ENCODE measurements around the gene KRT84.

DNA sequence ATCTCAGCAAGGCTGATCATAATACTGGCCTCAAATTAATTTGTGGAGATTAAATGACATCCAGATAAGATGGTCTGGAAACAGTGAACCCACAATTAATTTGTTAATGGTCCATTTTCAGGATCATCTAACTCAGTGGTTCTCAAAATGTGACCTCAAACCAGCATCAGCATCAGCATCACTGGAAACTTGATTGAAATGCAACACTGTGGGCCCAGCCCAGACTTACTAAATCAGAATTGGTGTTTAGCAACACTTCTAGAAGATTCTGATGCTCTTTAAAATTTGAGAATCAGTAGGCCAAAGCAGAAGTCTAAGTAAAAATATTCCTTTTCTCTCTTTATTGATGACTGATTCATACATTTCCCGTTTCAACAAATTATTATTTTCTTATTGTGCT is 31.3 kb upstream of the KRT84 start:
- TF ChIP-seq, protein P1, sequence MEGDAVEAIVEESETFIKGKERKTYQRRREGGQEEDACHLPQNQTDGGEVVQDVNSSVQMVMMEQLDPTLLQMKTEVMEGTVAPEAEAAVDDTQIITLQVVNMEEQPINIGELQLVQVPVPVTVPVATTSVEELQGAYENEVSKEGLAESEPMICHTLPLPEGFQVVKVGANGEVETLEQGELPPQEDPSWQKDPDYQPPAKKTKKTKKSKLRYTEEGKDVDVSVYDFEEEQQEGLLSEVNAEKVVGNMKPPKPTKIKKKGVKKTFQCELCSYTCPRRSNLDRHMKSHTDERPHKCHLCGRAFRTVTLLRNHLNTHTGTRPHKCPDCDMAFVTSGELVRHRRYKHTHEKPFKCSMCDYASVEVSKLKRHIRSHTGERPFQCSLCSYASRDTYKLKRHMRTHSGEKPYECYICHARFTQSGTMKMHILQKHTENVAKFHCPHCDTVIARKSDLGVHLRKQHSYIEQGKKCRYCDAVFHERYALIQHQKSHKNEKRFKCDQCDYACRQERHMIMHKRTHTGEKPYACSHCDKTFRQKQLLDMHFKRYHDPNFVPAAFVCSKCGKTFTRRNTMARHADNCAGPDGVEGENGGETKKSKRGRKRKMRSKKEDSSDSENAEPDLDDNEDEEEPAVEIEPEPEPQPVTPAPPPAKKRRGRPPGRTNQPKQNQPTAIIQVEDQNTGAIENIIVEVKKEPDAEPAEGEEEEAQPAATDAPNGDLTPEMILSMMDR (conservative IDR thresholded peaks at IDR 0.05; ENCODE audit: low read length): no peak
- no peak for TF ChIP-seq EZH2phosphoT487 (IDR thresholded peaks at IDR 0.05; ENCODE audit: borderline replicate concordance)
